Measurements from ENCODE around the gene TGM5.

GRCh38 chr15:43268111-43269105 is 1.7 kb upstream of the TGM5 start:
- no peak for TF ChIP-seq CTCF (IDR thresholded peaks at IDR 0.05)
- no peak for TF ChIP-seq POLR2A (IDR thresholded peaks at IDR 0.05)
- TF ChIP-seq POLR2AphosphoS5 (IDR thresholded peaks at IDR 0.05) = no peak
